NCI-H524 (cell line): Measurements from ENCODE around the gene SCRN1.
"Not testable (repeated sequence)": the region's sequence is repeated elsewhere in the genome, so short reads cannot be mapped to it uniquely, and the experiment has no call there.

ENCODE experiments used
- DNase-seq, 2 experiments: peaks; one replicate each; lab custom pipeline; 2025; lab: John Stamatoyannopoulos, UW

The SCRN1 gene

DNA sequence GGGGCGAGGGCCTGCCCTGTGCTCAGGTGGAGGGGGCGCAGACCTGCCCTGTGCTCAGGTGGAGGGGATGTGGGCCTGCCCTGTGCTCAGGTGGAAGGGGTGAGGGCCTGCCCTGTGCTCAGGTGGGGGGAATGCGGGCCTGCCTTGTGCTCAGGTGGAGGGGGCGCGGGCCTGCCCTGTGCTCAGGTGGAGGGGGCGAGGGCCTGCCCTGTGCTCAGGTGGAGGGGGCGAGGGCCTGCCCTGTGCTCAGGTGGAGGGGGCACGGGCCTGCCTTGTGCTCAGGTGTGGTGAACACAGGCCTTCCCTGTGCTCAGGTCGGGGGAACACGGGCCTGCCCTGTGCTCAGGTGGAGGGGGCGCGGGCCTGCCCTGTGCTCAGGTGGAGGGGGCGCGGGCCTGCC lies 98.8 kb downstream of the SCRN1 start:
- not testable (repeated sequence) for DNase-seq

DNA sequence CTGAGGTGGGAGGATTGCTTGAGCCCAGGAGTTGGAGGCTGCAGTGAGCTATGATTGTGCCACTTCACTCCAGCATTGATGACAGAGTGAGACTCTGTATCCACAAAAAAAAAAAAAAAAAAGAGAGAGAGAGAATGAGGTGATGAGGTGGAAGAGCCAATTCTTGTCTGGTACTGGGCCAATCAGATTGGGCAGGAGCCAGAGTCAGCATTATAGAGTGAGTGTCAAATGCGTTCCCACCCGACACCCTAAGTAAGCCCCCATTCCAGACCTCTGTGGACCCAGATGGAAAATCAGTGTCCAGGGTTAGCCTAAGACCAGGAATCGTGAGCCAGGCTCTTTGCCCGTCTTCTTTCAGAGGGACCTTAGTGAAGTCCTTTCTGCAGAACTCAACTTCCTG lies 99.3 kb downstream of the SCRN1 start:
- no peak for DNase-seq

DNA sequence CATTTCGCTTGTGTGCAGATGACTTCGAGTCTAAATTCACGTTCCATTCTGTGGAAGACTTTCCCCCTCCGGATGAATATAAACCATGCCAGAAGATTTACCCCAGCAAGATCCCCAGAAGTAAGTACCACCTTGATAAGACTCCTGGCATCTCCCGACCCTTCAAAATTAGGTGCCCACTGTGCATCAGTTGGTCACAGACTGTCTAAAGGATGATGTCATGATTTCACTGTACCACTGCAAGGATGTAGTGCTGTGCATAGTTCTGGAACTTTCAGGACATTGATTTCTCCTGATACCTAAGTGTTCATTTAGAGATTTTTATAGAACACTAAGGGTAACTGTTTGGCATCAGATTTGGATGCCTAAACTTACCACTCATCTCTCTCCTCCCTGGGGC lies 100.3 kb downstream of the SCRN1 start:
- no peak for DNase-seq

DNA sequence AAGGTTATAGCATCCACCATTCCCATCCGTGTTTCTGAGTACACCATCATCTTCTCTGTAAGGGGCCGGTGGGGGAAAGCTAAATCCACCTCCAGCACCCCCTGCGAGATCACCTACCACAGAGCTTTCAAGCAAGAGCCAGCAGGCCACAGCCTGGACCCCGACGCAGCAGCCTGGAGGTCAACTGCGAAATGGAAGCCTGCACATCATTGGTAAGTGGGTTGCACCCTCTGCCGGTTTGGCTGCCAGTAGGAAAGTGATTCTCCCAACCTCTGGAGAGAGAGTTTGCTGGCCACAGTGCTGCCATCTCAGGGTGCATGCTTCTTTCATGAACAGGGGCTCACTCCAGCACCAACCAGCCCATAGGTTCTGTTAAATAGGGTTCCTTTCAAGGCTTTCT lies 101.6 kb downstream of the SCRN1 start:
- DNase-seq: no peak

DNA sequence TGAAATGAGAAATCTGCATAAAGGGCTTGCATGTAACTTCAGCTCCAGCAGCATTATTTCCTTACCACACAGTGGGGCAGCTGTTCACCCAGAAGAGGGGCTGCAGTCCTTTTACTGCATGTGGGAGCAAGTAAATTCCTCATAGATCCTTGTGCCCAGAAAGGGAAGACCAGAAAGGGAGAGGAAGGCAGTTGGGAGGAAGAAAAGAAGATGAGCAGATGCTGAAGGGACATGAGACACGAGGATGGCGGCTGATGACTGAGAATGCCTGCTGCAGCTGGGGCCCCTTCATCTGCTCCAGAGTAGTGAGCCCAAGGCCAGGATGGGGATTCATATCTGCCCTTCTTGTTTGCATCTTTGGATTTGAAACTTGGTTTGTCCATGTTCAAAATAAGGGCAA lies 102.8 kb downstream of the SCRN1 start:
- DNase-seq: no peak

DNA sequence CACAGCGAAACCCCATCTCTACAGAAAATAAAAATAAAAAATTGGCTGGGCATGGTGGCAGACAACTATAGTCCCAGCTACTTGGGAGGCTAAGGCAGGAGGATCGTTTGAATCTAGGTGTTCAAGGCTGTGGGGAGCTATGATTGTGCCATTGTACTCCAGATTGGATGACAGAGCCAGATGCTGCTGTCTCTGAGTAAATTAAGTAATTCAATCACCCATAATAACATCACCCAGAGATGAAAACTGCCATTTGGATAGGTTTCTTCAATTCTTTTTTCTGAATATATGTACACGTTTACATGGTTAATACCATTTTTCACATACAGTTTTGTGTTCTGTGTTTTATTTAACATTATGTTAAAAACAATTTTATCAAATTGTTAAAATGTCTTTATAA lies 104.0 kb downstream of the SCRN1 start:
- peak in 1 of 2 experiments; percentile 38 for DNase-seq

DNA sequence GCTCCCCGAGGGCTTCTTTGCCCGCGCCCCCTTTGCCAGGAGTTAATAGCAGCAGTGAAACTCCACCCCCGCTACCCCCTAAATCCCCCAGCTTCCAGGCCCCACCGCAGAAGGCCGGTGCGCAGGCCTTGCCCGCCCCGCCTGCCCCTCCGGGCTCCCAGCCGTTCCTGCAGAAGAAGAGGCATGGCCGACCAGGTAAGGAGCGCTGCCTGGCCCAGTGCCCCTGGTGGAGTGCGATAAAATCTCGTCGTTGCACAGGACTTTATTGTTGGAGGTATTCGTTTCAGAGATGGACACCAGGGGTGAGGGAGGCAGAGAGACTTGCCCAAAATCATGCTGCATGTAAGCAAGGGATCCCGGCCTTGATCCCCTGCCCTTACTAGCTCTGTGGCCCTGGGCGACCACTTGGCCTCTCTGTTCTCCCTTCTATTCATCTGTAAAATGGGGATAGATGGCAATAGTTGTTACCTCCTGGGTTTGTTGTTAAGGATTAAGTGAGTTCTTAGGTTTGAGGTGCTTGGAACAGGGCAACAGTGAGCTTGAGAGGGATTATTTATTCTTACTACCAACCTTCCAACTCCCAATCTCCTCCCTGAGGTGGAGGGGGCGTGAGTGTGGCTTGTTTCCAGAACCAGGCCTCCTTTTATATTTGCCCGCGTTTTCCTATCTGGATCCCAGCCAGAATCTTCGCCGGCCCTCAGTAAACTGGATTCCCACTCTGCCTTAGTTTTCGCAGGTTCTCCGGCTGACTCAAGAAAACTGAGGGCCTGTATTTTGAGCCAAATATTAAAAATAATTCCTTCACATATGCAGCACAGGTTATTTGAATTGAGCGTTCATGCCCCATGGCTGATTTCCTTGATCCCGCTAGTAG lies 105.0 kb downstream of the SCRN1 start:
- DNase-seq: no peak

DNA sequence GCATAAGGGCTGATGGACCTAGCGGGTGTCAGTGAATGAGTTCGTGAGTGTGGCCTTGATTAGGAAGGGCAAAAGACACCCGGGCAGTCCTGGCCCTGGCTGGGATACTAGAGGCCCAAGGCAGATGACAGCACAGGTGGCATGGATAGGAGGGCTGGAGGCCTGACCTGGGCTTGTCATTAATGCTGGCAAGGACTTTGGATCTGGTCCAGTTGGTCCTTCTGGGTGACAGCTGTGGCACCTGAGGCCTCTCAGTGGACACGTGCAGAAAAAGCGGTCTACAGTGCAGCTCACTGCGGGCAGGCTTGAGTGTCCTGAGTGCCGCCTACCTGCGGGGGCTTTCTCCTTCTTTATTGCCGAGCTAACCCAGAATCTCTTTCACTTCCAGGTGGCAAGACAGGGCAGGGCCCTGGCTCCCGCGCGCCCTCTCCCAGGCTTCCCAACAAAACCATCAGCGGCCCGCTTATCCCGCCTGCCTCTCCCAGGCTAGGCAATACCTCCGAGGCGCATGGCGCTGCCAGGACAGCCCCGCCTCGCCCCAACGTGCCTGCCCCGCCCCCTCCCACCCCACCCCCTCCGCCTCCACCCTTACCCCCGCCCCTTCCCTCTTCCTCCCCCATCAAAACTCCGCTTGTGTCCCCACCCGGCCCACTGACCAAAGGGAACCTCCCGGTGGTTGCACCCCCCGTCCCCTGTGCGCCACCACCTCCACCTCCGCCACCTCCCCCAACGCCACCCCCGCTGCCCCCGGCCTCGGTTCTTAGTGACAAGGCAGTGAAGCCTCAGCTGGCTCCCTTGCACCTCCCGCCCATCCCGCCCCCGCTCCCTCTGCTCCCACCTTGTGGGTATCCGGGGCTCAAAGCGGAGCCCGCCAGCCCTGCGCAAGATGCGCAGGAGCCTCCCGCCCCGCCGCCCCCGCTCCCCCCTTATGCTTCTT lies 105.9 kb downstream of the SCRN1 start:
- DNase-seq: peak in 1 of 2 experiments; percentile 24

DNA sequence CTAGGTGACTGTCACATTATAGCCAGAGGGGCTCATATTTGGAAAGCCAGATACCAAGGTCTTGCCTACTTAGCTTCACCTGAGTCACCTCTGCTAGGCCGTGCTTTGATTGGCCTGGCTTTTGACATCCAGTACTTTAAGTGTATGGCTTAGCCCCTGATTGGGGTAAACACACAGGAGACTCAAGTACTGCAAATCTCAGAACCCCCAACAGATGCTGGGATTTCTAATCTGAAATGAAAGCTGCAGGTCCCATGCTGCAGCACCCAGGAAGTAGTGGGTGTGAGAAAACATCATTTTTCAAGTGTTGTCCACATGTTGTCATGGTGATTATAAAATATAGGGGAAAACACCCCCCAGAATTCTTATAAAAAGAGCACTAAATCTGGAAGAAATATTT lies 107.1 kb downstream of the SCRN1 start:
- peak in 1 of 2 experiments; percentile 26 for DNase-seq

DNA sequence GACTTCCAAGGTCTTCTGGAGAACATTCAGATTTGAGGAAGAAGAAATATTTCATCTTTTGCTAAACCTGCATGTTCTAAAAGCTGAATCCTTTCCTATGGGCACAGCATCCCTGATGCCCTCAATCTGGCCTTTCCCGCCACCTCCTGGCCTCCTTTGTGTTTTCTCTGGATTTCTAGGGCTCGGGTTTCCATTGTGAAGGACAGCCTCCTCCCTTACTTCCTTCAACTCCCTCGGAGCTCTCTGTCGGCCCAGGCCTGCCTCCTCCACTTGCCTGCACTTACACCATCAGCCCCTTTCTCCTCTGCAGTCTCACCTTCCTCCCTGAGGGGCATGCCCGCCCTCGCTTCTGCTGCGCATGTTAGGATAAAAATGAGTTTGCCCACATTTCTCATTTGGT lies 107.9 kb downstream of the SCRN1 start:
- no peak for DNase-seq

DNA sequence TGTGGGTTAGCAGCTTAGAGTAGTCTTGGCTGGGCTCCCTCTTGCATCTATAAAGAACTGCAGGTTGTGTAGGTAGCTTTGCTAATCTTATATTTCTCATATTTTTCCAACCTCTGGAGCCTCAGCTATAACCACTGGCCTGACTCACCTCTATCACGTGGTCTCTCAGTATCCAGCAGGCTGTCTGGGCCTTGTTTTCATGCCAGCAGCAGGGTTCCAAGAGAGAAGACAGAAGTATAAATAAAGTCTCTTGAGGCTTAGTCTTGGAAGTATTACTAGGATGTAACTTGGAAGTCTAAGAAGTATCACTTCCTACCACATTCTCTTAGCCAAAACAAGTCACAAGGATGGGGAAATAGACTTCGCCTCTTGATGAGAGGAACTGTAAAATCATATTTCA lies 110.0 kb downstream of the SCRN1 start:
- no peak for DNase-seq

DNA sequence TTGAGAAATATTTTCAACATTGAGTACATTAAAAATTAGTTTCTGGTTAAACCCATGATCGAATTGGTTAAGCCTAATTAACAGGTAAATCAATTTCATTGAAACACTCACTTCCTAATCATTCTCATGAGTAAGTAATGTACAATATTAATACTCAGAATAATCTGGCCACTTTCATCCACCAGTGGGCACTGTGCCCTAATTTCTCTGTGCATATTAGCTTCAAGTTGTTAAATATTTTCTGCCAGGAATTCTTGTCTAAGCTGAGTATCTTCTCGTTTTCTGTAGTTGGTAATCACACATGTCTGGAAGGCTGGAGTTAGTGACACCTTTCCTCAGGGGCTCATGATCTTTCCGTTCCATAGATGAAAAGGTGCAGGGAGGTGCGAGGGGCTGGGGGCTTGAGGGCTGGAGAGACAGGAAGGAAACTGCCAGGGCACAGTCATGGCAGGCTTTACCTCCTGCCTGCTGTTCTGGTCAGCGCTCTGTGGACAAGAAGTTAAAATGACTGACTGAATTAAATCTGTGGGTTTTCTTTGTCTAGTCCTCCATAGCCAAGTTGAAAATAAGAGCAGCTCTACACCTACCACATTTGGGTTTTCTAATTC lies 111.4 kb downstream of the SCRN1 start:
- peak in 1 of 2 experiments; percentile 47 for DNase-seq

DNA sequence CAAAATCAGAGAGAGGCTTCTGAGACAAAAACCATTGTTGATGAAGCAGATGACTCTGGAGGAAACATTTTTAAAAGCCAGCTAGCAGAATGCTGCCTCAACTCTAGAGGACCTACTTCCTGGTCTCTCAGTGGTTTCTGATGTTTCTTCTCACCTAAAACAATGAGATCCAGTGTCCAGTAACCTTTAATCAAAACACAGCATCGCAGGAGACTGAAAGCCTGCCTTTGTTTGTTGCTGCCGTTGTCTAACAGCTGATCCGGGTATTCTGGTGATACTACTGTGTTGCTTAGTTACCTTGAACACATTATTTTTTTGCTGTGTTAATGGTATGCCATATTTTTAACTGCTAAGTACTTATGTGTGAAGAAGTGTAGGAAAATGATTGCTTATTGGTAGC lies 112.4 kb downstream of the SCRN1 start:
- DNase-seq: no peak

DNA sequence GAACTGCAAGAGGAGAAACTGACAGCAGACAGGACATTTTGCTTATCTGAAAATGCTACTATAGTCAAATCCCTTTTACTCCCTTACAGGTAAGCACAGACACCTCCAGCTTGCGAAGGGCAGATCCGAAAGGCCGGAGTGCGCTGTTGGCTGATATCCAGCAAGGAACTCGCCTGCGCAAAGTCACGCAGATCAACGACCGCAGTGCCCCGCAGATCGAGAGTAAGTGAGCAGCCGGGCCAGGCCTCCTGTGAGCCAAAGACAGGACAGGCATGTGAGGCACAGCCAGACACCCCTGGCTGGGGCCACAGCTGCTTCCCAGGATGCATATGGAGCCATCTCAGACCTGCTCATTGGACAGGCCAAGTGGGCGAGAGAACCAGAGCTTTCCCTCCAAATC lies 113.9 kb downstream of the SCRN1 start:
- no peak for DNase-seq

DNA sequence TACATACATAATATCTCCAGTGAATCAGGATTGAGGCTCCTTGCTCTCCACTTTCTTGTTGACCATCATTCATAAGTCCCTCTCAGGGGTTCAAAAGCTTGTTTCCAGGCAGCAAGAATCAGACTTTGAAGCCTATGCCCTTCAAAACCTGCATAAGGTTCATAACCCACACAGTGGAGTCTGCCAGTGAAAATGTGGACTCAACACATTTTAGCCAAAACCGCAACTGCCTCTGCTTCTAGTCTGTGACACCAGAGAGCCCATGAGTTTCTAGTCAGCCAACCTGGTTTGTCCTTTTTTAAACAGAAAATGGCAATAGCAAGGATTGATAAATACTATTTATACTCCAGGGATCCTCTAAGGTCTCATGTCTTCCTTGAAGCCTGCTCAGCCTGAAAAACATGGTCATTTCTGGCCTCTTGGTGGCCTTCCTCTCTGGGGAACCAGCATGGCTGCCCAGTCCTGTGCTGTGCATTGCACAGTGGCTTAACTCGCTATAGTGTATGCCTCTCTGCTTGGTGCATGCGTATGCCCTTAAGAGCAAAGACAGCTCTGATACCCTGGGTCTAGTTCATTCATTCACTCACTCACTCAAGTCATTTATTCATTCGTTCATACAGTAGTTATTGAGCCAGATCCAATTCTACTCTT lies 115.8 kb downstream of the SCRN1 start:
- no peak for DNase-seq

DNA sequence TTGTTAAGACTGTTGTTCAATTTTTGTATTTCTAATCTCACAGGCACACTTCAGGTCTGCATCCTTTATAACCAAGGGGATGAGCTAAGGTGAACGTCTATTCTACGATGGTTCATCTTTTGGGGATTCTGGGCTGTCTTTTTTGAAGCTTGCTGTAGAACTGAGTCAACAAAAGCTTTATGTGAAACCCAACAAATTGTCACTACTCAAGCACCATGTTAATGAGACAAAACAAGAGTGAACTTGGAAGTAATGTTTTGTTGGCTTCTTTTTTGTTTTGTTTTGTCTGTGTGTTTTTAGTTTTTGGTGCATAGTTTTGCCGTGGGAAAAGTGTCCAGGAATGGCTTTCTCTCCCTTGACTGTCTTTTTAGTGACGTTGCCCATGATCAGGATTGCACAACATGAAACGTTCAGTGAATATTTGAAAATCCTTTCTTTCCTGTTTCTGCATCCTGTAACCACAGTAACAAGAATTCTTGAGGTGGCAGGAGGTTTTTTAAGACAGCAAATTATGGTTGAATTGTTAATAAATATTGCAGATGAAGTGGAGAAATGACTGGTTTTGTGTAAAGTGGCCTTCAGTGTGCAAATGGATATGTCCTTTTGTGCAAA lies 117.7 kb downstream of the SCRN1 start:
- DNase-seq: no peak
